OCI-LY1 (cell line): ENCODE results near the gene E4F1.

Source experiments
- H2AFZ ChIP-seq: fragments of 200-600 bp; sonication (generic), shearing (Covaris generic); 2 replicates; pipeline ENCODE4 v1.6.0; 2014; ENCODE audit warnings: antibody characterized with exemption, mild to moderate bottlenecking, low read length
- H3F3A ChIP-seq: fragments of 200-600 bp; sonication (generic), shearing (Covaris generic); 2 replicates; pipeline ENCODE4 v1.6.0; 2014; ENCODE audit warnings: mild to moderate bottlenecking, antibody characterized with exemption, low read length, moderate library complexity; ENCODE audit not compliant: insufficient read depth
- H3K27ac ChIP-seq: fragments of 200-600 bp; sonication (generic); 2 replicates; pipeline ENCODE4 v1.5.1; 2014; ENCODE audit warnings: low read length, mixed run types, mild to moderate bottlenecking, low read depth; ENCODE audit not compliant: poor library complexity, severe bottlenecking
- H3K27me3 ChIP-seq: fragments of 200-600 bp; sonication (generic); 2 replicates; pipeline ENCODE4 v1.6.0; 2014; ENCODE audit warnings: antibody characterized with exemption, mild to moderate bottlenecking, low read length, moderate library complexity; ENCODE audit not compliant: insufficient read depth
- H3K36me3 ChIP-seq: fragments of 200-600 bp; sonication (generic); 2 replicates; pipeline ENCODE4 v1.6.1; 2014; ENCODE audit warnings: mild to moderate bottlenecking, antibody characterized with exemption, low read length, moderate library complexity, mixed read lengths; ENCODE audit not compliant: insufficient read depth
- H3K4me1 ChIP-seq: fragments of 200-600 bp; sonication (generic); 2 replicates; pipeline ENCODE4 v1.5.1; 2014; ENCODE audit warnings: mild to moderate bottlenecking, low read length, moderate library complexity; ENCODE audit not compliant: insufficient read depth, severe bottlenecking
- H3K4me2 ChIP-seq: fragments of 200-600 bp; sonication (generic), shearing (Covaris generic); 2 replicates; pipeline ENCODE4 v1.6.1; 2014; ENCODE audit warnings: low read length
- H3K4me3 ChIP-seq: fragments of 200-600 bp; sonication (generic); 2 replicates; pipeline ENCODE4 v1.5.1; 2014; ENCODE audit warnings: low read length, low read depth, mild to moderate bottlenecking, mixed read lengths; ENCODE audit not compliant: poor library complexity, severe bottlenecking
- H3K79me2 ChIP-seq: fragments of 200-600 bp; shearing (Covaris generic); 2 replicates; pipeline ENCODE4 v1.6.1; 2016; ENCODE audit warnings: mixed run types, low read length, mixed read lengths; ENCODE audit not compliant: insufficient read depth
- H3K9ac ChIP-seq: fragments of 200-600 bp; sonication (generic), shearing (Covaris generic); 2 replicates; pipeline ENCODE4 v1.6.1; 2014; ENCODE audit warnings: mild to moderate bottlenecking, low read length, mixed read lengths
- H3K9me2 ChIP-seq: fragments of 200-600 bp; sonication (generic), shearing (Covaris generic); 2 replicates; pipeline ENCODE4 v1.6.1; 2014; ENCODE audit warnings: low read depth, mild to moderate bottlenecking, low read length, mixed read lengths
- H3K9me3 ChIP-seq: fragments of 200-600 bp; shearing (Covaris generic); 2 replicates; pipeline ENCODE4 v1.6.1; 2014; ENCODE audit warnings: low read length, mixed read lengths
- H4K20me1 ChIP-seq: fragments of 200-600 bp; sonication (generic), shearing (Covaris generic); 2 replicates; pipeline ENCODE4 v1.6.0; 2016; ENCODE audit warnings: mild to moderate bottlenecking, low read length; ENCODE audit not compliant: insufficient read depth
- EZH2 ChIP-seq: fragments of 200-600 bp; sonication (generic), shearing (Covaris generic); IDR thresholded peaks from 2 replicates; pipeline ENCODE4 v1.8.0; 2017; ENCODE audit warnings: borderline replicate concordance, mixed run types, mild to moderate bottlenecking, antibody characterized with exemption, low read length, moderate library complexity, mixed read lengths
- TF ChIP-seq, protein P1 (sequence below): fragments of 200-600 bp; sonication (generic), shearing (Covaris generic); IDR thresholded peaks from 2 replicates; pipeline ENCODE4 v1.5.1; 2017; ENCODE audit warnings: mild to moderate bottlenecking, antibody characterized with exemption, low read length, moderate library complexity, mixed read lengths

The E4F1 gene

DNA sequence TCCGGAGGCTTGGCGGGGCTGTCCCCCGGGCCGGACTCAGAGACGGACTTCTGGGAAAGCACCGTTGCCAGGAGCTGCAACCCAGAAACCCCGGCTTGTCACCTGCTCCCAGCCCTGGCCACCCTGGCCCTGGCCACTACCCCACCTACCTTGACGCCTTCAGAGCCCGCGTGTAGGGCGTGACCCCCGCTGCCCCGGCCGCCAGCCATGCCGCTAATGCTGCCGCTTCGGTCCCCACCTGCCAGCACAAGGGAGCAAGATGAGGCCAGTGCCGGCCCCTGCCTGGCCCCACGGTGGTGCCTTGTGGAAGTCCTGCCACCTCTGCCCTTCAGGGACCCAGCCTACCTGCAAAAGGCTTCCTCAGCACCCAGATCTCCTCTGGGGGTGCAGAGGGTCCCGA is 38.4 kb upstream of the E4F1 start:
- Histone ChIP-seq H3K4me1 (no peaks in the 10 kb centered on the region), H2AFZ (no peak overlapping the region), H3F3A (no peaks in the 10 kb centered on the region), H3K4me2 (no peak overlapping the region), H3K4me3 (no peak overlapping the region), H4K20me1 (no peaks in the 10 kb centered on the region), H3K9ac (no peak overlapping the region), H3K27me3 (peaks cover 18% of the 10 kb centered on the region; the same call in 1 of the 2 replicates), H3K27ac (no peak overlapping the region), H3K9me3 (no peaks in the 10 kb centered on the region), H3K9me2 (no peaks in the 10 kb centered on the region), H3K79me2 (no peaks in the 10 kb centered on the region), H3K36me3 (no peaks in the 10 kb centered on the region)
- TF ChIP-seq, protein P1, sequence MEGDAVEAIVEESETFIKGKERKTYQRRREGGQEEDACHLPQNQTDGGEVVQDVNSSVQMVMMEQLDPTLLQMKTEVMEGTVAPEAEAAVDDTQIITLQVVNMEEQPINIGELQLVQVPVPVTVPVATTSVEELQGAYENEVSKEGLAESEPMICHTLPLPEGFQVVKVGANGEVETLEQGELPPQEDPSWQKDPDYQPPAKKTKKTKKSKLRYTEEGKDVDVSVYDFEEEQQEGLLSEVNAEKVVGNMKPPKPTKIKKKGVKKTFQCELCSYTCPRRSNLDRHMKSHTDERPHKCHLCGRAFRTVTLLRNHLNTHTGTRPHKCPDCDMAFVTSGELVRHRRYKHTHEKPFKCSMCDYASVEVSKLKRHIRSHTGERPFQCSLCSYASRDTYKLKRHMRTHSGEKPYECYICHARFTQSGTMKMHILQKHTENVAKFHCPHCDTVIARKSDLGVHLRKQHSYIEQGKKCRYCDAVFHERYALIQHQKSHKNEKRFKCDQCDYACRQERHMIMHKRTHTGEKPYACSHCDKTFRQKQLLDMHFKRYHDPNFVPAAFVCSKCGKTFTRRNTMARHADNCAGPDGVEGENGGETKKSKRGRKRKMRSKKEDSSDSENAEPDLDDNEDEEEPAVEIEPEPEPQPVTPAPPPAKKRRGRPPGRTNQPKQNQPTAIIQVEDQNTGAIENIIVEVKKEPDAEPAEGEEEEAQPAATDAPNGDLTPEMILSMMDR = no peak
- TF ChIP-seq EZH2 = no peak

DNA sequence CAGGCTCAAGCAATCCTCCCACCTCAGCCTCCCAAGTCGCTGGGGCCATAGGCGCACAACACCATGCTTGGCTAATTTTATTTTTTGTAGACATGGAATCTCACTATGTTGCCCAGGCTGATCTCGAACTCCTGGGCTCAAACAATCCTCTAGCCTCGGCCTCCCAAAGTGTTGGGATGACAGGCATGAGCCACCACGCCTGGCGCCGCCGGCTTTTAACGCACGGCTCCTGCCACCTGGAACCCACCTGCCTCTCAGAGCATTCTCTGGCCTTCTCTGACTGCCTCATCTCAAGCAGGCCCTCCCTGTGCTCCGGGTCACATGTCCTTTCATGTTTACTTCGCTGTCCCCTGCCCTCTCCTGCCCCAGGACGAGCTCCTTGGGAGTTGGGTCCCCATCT is 37.3 kb upstream of the E4F1 start:
- Histone ChIP-seq H2AFZ (no peak overlapping the region), H3K27ac (no peak overlapping the region), H3K9me3 (no peaks in the 10 kb centered on the region), H3K9me2 (no peaks in the 10 kb centered on the region), H3K36me3 (no peaks in the 10 kb centered on the region), H3F3A (no peaks in the 10 kb centered on the region), H3K4me2 (no peak overlapping the region), H3K27me3 (peaks cover 18% of the 10 kb centered on the region; the same call in 1 of the 2 replicates), H3K79me2 (no peaks in the 10 kb centered on the region), H3K9ac (no peak overlapping the region), H3K4me3 (no peak overlapping the region), H3K4me1 (no peaks in the 10 kb centered on the region), H4K20me1 (no peaks in the 10 kb centered on the region)
- TF ChIP-seq EZH2 = no peak
- TF ChIP-seq, protein P1 = no peak

DNA sequence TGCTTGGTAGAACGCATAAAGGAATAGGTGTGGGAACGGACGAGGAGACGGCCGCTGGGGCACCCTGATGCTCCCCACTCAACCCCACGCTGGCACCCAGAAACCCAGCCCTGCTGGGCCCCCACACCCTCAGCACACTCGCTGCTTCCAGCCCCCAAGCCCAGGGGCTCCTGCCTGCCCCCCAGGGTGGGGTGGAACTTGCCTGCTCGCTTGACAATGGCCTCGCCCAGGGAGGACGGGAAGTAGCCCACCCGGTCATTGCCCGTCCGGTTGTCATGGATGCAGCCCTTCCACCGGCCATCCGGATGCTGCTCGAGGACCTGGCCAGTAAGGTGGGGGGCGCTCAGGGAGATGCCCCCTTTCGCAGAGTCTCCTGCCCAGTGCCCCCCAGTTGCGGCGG is 36.9 kb upstream of the E4F1 start:
- Histone ChIP-seq H4K20me1 (no peaks in the 10 kb centered on the region), H3K79me2 (no peaks in the 10 kb centered on the region), H3K4me3 (no peak overlapping the region), H3K36me3 (no peaks in the 10 kb centered on the region), H3K27ac (no peak overlapping the region), H3K4me2 (no peak overlapping the region), H3K9ac (no peak overlapping the region), H3K4me1 (no peaks in the 10 kb centered on the region), H3F3A (no peaks in the 10 kb centered on the region), H3K27me3 (peaks cover 18% of the 10 kb centered on the region; the same call in 1 of the 2 replicates), H2AFZ (no peak overlapping the region), H3K9me3 (no peaks in the 10 kb centered on the region), H3K9me2 (no peaks in the 10 kb centered on the region)
- TF ChIP-seq, protein P1 = no peak
- no peak for TF ChIP-seq EZH2
